ENCODE results near the gene PUS10.

DNA sequence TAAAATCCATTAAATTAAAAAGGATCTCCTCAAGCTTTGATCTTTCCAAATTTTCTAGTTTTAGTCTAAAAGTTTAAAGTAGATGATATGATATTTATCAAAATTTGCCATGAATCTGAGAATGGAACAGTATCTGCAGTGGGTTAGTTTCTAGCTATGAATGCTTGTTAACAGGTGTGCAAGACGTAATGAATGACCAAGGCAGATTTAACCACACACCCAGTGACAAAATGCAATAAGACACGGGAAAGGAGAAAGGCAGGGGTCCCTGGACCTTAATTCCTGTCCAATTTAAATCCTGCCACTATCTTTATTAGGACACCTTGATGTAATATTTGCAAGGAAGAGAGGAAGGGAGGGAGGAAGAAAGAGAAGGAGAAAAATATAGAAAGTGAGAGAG lies 31.0 kb downstream of the PUS10 start:
- TF ChIP-seq SP1 (IDR thresholded peaks at IDR 0.05) (no peak), LEF1 (IDR thresholded peaks at IDR 0.05; ENCODE audit: borderline replicate concordance) (no peak), SUZ12 (IDR thresholded peaks at IDR 0.05) (no peak)

Measured in HEK293T (cell line).